ENCODE data around the gene ITGB2.
A peak's percentile ranks its signal among the peaks of the same experiment; 100 is the strongest.

ITGB2 gene

GRCh38 chr21:44836349-44836665 is 84.4 kb downstream of the ITGB2 start:
- no peak for TF ChIP-seq Cebpa-rat (IDR thresholded peaks at IDR 0.05)
- no peaks in the 10 kb centered on the region for H3K9me3 ChIP-seq
- H3K36me3 ChIP-seq: no peaks in the 10 kb centered on the region
- no peaks in the 10 kb centered on the region for H4K20me1 ChIP-seq
- no peak overlapping the region for H3K27ac ChIP-seq
- no peak overlapping the region for H3K9ac ChIP-seq
- H3K4me3 ChIP-seq: no peak overlapping the region
- H3K4me2 ChIP-seq: peak overlapping the region; percentile 49
- peaks cover 20% of the 10 kb centered on the region for H3K4me1 ChIP-seq
- H3K27me3 ChIP-seq: no peaks in the 10 kb centered on the region
